GM13977 (cell line): ENCODE data around the gene ABLIM2.

ENCODE experiments used
- DNase-seq: peaks from one replicate; pipeline ENCODE4 v3.0.0; 2012; ENCODE audit warnings: low spot score
- in situ Hi-C: fragments of 300-500 bp; cut with MboI; formaldehyde crosslinking; loops from one replicate; pipeline ENCODE4 v1.12.0; 2022; ENCODE audit warnings: low sequenced_read_pairs, low pct_unique_long_range_greater_than_20kb, mixed read lengths, inconsistent platforms; ENCODE audit not compliant: unreplicated experiment
- TF ChIP-seq, protein P1 (sequence below): IDR thresholded peaks from 2 replicates; pipeline ENCODE4 v1.5.1; 2012; ENCODE audit warnings: mild to moderate bottlenecking, control low read depth; ENCODE audit not compliant: insufficient read depth; ENCODE audit errors: extremely low read depth, missing control alignments

Gene ABLIM2

DNA sequence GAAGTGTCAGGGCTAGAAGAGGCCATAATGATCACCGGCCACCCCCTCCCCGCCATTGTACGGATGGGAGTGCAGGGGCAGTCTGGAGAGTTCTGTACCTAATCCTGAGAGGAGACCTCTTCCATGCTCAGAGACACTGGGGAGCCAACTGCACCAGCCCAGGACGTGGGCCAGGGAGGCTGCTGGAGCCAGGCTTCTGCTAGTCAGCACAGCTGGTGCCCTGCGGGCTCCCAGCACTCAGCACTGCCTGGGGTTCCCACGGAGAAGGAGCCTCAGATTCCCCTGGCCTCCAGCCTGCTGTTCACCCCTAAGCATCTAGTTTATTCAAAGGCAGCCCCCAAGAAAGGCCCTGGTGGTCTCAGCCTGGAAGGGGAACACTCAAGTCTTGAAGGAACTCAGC lies 28.8 kb downstream of the ABLIM2 start:
- TF ChIP-seq, protein P1, sequence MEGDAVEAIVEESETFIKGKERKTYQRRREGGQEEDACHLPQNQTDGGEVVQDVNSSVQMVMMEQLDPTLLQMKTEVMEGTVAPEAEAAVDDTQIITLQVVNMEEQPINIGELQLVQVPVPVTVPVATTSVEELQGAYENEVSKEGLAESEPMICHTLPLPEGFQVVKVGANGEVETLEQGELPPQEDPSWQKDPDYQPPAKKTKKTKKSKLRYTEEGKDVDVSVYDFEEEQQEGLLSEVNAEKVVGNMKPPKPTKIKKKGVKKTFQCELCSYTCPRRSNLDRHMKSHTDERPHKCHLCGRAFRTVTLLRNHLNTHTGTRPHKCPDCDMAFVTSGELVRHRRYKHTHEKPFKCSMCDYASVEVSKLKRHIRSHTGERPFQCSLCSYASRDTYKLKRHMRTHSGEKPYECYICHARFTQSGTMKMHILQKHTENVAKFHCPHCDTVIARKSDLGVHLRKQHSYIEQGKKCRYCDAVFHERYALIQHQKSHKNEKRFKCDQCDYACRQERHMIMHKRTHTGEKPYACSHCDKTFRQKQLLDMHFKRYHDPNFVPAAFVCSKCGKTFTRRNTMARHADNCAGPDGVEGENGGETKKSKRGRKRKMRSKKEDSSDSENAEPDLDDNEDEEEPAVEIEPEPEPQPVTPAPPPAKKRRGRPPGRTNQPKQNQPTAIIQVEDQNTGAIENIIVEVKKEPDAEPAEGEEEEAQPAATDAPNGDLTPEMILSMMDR: no peak
- no peak for DNase-seq
- in situ Hi-C loops: no loop called here

- in situ Hi-C loops: no loop called here
- DNase-seq: no peak
Measured at GRCh38 chr4:8129136-8129535, 29.5 kb downstream of the ABLIM2 start.

DNA sequence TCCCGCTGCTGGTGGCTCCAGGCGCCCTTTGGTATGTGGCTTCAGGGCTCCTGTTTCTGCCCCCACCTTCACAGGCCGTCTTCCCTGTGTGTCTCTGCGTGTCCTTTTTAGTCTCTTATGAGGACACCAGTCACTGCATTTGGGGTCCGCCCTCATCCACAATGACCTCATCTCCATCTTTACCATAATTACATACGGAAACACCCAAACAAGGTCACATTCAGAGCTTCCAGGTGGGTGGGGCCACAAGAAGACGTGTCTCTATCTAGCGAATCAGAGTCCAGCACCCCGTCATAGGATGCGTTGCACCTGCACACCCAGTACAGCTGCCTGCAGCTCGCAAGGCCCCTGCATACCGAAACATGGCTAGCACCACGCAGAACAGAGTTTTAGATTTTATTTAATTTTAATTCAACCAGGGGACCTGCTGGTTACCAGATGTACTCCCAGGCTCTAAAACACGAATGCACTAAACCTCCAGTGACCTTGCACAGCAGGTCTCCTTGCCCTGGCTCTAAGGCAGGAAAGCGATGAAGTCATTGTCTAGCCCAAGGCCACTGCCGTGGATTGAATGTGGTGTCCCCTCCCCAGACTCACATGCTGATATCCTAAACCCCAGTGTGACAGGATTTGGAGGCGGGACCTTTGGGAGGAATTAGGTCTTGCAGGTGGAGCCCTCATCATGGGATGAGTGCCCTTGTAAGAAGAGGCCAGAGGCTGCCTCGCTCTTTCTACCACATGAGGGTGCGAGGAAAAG lies 30.3 kb downstream of the ABLIM2 start:
- no peak for DNase-seq
- TF ChIP-seq, protein P1: no peak
- in situ Hi-C loops: no loop called here

More at GRCh38 chr4:8129136-8129535, 29.5 kb downstream of the ABLIM2 start:
- TF ChIP-seq, protein P1: no peak

GRCh38 chr4:8127051-8127826 lies 31.4 kb downstream of the ABLIM2 start:
- TF ChIP-seq, protein P1: no peak
- in situ Hi-C loops: no loop called here
- no peak for DNase-seq

DNA sequence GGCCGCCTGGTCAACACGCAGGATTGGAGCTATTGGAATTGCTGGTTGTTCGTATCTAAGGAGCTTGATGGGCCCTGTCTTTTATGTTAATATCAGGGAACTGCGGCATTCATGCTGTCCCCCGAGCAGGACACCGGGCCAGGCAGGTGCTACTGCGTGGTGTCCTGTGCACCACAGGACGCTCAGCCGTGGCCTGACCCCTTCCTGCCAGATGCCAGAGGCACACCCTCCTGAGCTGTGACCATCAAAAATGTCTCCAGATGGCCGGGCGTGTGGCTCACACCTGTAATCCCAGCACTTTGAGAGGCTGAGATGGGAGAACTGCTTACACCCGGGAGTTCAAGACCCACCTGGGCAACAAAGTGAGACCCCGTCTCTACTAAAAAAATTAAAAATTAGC lies 32.1 kb downstream of the ABLIM2 start:
- in situ Hi-C loops: no loop called here
- no peak for DNase-seq

GRCh38 chr4:8125526-8126056 lies 33.0 kb downstream of the ABLIM2 start:
- TF ChIP-seq, protein P1: no peak
- DNase-seq: no peak
- in situ Hi-C loops: no loop called here

More for the DNA sequence above, 32.1 kb downstream of the ABLIM2 start:
- TF ChIP-seq, protein P1: no peak
